Renal cortical epithelial cell (primary cell): ENCODE results near the gene KLF6. TPM values are rescaled to one million over a fixed set of nuclear protein-coding genes. Genes with fewer than 3 reads are reported as not detected.

Experiments used
- DNase-seq: peaks from one replicate; pipeline ENCODE4 v3.0.0-alpha.2; 2011; ENCODE audit warnings: low read depth
- total RNA-seq: library from RNA; depleted of rRNA; stranded (reverse); fragments of >200 nt; gene quantifications from 2 replicates; pipeline ENCODE4 v1.2.3, GENCODE V29; 2014

KLF6 gene
- total RNA-seq, 1 donor from 2014 or later = 126 TPM

GRCh38 chr10:3774814-3775695 is 10.0 kb downstream of the KLF6 start:
- DNase-seq = peak; percentile 90

GRCh38 chr10:3774018-3774813 is 10.8 kb downstream of the KLF6 start:
- DNase-seq = peak; percentile 86

- DNase-seq = peak; percentile 62
These were observed 11.5 kb downstream of the KLF6 start for GRCh38 chr10:3773460-3774017.

- DNase-seq = peak; percentile 49
These were observed 12.4 kb downstream of the KLF6 start for GRCh38 chr10:3772361-3773171.

GRCh38 chr10:3770611-3771110 is 14.3 kb downstream of the KLF6 start:
- DNase-seq = no peak

- no peak for DNase-seq
These were observed 15.5 kb downstream of the KLF6 start for GRCh38 chr10:3769556-3769955.

GRCh38 chr10:3766046-3766756 is 18.8 kb downstream of the KLF6 start:
- DNase-seq = peak; percentile 80

- no peak for DNase-seq
These were observed 19.9 kb downstream of the KLF6 start for GRCh38 chr10:3765146-3765545.

- no peak for DNase-seq
These were observed 20.3 kb downstream of the KLF6 start for GRCh38 chr10:3764626-3765112.

- peak; percentile 89 for DNase-seq
These were observed 21.0 kb downstream of the KLF6 start for GRCh38 chr10:3763852-3764625.

- peak; percentile 95 for DNase-seq
These were observed 22.0 kb downstream of the KLF6 start for GRCh38 chr10:3763035-3763456.

- DNase-seq = no peak
These were observed 22.7 kb downstream of the KLF6 start for GRCh38 chr10:3762309-3762708.

- DNase-seq = peak; percentile 99
These were observed 23.1 kb downstream of the KLF6 start for GRCh38 chr10:3761904-3762303.

GRCh38 chr10:3761021-3761686 is 23.9 kb downstream of the KLF6 start:
- peak; percentile 88 for DNase-seq

GRCh38 chr10:3760083-3760482 is 24.9 kb downstream of the KLF6 start:
- no peak for DNase-seq

GRCh38 chr10:3759397-3759796 is 25.6 kb downstream of the KLF6 start:
- DNase-seq = no peak

GRCh38 chr10:3758491-3758970 is 26.5 kb downstream of the KLF6 start:
- DNase-seq = no peak

- DNase-seq = peak; percentile 98
These were observed 27.1 kb downstream of the KLF6 start for GRCh38 chr10:3757638-3758490.
